ENCODE data around the gene SLC9A6.

DNA sequence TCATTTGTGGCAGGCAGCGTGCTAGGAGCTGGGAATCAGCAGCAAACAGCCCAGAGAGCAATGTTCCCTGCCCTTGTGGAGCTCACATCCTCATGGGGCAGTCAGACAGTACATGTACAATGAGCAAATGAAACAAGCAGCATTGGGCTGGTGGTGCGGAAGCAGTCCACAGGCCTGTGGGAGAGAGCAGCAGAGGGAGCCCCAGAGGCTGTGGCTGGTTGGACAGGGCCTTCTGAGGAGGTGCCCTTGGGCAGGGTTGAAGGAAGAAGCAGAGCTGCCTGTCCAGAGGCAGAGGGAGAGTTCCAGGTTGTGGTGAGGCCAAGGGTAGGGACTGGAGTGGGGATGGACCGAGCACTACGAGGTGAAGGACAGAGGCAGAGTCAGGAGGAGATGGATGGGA lies 33.9 kb upstream of the SLC9A6 start:
- TF ChIP-seq POLR2A (IDR thresholded peaks at IDR 0.05; ENCODE audit: low read depth, low read length) (no peak), POLR2AphosphoS5 (IDR thresholded peaks at IDR 0.05; ENCODE audit: low read depth, low read length) (no peak)
